Fibroblast of skin of scalp (primary cell): ENCODE data around the gene SEMA3C.

Source experiments
- DNase-seq: peaks from one replicate; pipeline ENCODE4 v3.0.0-alpha.2; 2013

The SEMA3C gene

GRCh38 chr7:80775897-80776296 lies 143.0 kb downstream of the SEMA3C start:
- DNase-seq: no peak

- DNase-seq: no peak
These were observed 143.4 kb downstream of the SEMA3C start for GRCh38 chr7:80775482-80775881.

GRCh38 chr7:80774843-80775242 lies 144.0 kb downstream of the SEMA3C start:
- DNase-seq: no peak

- DNase-seq: no peak
These were observed 144.9 kb downstream of the SEMA3C start for GRCh38 chr7:80773787-80774508.

- DNase-seq: no peak
These were observed 146.4 kb downstream of the SEMA3C start for GRCh38 chr7:80772347-80772993.

GRCh38 chr7:80771523-80771922 lies 147.3 kb downstream of the SEMA3C start:
- DNase-seq: no peak

- DNase-seq: no peak
These were observed 148.2 kb downstream of the SEMA3C start for GRCh38 chr7:80770675-80771081.

- DNase-seq: no peak
These were observed 148.8 kb downstream of the SEMA3C start for GRCh38 chr7:80770061-80770460.

GRCh38 chr7:80768756-80769155 lies 150.1 kb downstream of the SEMA3C start:
- DNase-seq: no peak

- DNase-seq: no peak
These were observed 151.2 kb downstream of the SEMA3C start for GRCh38 chr7:80767654-80768053.

- no peak for DNase-seq
These were observed 152.1 kb downstream of the SEMA3C start for GRCh38 chr7:80766724-80767123.

- DNase-seq: no peak
These were observed 154.7 kb downstream of the SEMA3C start for GRCh38 chr7:80764132-80764531.

GRCh38 chr7:80763704-80764103 lies 155.1 kb downstream of the SEMA3C start:
- DNase-seq: no peak

GRCh38 chr7:80763289-80763688 lies 155.6 kb downstream of the SEMA3C start:
- no peak for DNase-seq

GRCh38 chr7:80760292-80760691 lies 158.6 kb downstream of the SEMA3C start:
- no peak for DNase-seq

GRCh38 chr7:80752954-80753690 lies 165.7 kb downstream of the SEMA3C start:
- DNase-seq: no peak

GRCh38 chr7:80749270-80749669 lies 169.6 kb downstream of the SEMA3C start:
- no peak for DNase-seq

GRCh38 chr7:80748363-80749042 lies 170.3 kb downstream of the SEMA3C start:
- no peak for DNase-seq

- peak; percentile 75 for DNase-seq
These were observed 177.9 kb downstream of the SEMA3C start for GRCh38 chr7:80740778-80741545.

- DNase-seq: no peak
These were observed 182.3 kb downstream of the SEMA3C start for GRCh38 chr7:80736371-80737125.

- no peak for DNase-seq
These were observed 183.5 kb downstream of the SEMA3C start for GRCh38 chr7:80735330-80735729.

GRCh38 chr7:80734011-80734410 lies 184.8 kb downstream of the SEMA3C start:
- DNase-seq: no peak
